DMS 273 (cell line): ENCODE results near the gene MRPL57.
"Not testable (repeated sequence)": the region's sequence is repeated elsewhere in the genome, so short reads cannot be mapped to it uniquely, and the experiment has no call there.

ENCODE experiments used
- DNase-seq: peaks from one replicate; lab custom pipeline; 2025; ENCODE audit not compliant: unreplicated experiment; lab: John Stamatoyannopoulos, UW

Gene MRPL57

DNA sequence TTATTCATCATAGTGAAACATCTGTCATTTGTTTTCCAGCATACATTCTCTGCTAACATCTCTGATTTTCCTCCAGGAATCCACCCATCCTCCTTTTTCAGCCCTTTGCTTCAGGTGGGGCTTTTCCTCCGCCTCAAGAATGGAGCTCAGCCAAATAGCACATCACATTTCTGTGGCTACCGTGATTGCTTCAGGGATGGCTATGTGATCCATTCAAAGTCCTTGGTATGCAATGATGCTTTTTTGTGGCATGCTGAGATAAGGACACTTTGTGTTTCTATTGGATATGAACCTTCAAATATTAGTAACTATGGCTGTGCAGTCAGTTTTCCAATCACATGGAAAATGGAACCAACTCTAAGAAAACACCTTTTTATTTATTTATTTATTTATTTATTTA lies 18.3 kb downstream of the MRPL57 start:
- DNase-seq: not testable (repeated sequence)

DNA sequence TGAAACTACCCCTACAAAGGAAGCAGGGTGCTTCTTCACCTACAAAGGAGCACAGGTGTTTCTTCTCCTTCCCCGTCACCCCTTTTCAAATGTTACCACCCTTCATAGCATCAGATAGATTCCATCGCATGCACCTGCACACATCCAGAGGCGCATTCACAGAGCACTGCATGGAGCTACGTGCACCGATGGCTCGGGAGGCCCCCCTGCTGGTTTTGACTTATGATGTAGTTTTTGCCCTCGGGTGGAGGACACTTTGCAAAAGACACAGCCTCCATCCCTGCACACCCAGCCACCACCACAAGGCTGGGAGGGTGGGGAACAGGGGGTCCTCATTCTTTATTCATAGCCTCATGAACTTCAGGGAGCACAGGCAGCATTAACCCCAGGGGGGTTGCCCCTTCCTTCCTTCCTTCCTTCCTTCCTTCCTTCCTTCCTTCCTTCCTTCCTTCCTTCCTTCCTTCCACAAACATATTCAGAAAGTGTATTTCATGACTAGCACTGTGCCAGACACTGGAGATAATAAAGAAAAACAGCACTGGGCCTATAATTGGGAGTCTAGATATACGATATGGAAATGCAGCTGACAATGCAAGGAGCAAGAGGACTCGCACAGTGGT lies 21.3 kb downstream of the MRPL57 start:
- DNase-seq: not testable (repeated sequence)

DNA sequence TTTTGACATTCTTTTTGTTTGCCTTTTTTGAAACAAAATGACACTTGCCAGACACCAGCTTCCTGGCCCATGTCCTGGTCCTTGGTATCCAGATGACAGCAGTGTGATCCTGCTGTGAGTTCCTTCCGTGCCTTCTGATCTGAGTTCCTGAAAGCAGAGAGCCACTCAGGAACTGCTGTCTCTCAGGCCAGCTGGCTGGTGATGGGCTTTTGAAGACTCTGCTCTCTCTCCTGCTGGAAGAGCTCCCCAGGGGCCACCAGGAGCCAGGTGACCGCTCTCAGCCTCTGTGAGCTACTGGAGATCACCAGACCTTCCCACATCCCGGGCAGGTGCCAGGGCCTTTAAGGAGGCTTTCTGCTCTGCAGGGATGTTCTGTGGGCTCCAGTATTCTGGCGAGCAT lies 21.9 kb downstream of the MRPL57 start:
- DNase-seq: not testable (repeated sequence)

DNA sequence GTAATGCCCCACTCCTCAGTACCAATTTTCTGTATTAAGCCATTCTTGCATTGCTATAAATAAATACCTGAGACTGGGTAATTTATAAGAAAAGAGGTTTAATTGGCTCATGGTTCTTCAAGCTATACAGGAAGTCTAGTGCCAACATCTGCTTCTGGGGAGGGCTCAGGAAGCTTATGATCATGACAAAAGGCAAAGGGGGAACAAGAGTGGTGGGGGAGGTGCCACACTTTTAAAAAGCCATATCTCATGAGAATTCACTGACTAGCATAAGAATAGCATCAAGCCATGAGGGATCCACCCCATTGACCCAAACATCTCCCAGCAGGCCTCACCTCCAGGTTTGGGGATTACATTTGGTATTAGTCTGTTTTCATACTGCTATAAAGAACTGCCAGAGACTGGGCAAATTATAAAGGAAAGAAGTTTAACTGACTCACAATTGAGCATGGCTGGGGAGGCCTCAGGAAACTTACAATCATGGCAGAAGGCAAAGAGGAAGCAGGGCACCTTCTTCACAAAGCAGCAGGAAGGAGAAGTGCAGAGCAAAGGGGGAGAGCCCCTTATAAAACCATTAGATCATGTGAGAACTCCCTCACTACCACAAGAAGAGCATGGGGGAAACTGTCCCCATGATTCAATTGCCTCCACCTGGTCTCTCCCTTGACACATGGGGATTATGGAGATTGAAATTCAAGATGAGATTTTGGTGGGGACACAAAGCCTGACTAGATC lies 25.2 kb downstream of the MRPL57 start:
- not testable (repeated sequence) for DNase-seq

DNA sequence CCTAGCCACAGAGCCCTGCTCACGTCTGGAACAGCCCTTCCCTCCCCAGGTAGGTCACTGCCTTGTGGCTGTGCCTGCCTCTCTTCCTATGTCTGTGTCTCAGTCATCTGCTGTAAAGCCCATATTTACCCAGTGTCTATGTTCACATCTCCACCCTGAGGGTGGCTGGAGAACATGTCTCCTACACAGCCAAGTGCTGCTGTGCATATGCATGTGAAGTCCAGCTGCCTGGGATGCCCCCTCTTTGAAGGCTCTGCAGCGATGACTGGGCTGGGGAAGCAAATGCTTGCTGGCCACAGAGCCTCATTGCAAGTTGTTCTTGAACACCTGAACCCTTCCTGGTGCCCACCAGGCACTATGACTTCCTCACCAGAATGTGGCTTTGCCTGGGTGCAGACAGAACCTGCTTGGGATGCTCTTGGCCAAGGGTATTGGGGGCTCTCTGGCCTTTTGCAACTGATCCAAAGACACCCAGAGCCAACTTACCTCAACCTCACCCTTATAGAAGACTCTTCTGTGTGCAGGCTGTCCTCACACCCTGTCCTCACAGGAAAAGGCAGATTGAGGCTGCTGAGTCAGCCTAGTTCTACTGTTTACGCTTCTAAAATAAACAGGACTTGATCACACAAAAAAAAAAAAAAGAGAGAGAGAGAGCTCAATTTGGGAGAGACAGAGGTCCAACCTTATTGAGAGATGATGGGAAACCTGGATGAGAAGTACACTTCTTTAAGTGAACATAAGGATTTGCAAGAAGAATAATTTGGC lies 26.5 kb downstream of the MRPL57 start:
- DNase-seq: no peak

DNA sequence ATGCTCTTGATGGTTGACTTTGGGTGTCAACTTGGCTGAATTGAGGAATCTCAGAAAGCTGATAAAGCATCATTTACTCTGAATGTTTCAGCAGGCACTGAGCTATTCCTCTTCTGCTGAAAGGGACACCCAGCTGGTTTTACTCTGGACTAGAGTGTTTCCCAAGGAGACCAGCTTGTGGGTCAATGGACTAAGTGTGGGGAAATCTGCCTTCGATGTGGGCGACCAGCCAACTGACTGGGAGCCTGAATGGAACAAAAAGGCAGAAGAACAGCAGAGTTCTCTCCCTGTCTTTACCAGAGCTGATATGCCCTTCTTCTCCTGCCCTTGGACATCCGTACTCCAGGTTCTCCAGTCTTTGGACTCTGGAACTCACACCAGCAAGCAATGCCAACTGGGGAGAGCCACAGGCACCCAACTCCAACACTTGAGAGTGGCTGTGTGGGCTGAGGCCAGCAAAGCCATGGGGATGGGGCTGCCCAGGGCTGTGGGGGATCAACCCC lies 32.2 kb downstream of the MRPL57 start:
- DNase-seq: no peak

DNA sequence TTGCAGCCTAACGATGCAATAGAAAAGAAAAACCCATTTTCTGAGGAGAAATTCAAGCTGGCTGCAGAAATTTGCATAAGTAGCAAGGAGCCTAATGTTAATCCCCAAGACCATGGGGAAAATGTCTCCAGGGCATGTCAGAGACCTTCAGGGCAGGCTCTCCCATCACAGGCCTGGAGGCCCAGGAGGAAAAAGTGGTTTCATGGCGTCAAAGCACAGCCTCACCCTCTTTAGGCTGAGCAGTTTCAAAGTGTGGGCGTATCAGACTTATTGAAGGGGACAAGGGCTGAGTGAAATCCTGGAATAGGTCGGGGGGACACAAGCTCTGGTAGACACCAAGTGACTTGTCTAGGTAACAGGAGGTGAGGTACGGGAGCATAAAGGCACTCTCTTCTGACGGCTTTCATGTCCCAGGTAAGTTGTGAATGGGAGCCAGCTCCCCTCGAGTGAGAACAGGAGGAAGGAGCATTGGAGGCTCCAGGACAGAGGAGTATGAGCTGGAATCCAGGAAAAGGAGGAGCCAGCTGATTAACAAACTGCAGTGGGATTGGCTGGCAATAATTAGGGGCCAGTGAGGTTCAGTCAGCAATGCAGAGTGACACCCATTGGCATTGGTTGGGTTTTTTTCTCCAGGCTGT lies 35.8 kb downstream of the MRPL57 start:
- no peak for DNase-seq

DNA sequence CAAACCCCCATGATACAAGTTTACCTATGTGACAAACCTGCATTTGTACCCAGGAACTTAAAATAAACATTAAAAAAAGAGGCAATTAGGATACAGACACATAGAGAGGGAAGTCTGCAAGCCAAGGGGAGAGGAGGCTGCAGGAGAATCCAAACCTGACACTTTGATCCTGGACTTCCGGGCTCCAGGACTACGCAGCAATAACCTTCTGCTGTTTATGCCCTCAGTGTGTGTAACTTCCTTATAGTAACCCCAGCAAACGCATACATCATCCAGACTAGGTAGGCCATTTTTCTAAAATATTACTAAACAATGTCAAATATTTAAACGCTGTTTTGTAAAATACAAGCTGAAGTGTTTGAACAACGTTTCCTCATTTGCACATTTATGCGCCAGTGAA lies 39.0 kb downstream of the MRPL57 start:
- DNase-seq: not testable (repeated sequence)

DNA sequence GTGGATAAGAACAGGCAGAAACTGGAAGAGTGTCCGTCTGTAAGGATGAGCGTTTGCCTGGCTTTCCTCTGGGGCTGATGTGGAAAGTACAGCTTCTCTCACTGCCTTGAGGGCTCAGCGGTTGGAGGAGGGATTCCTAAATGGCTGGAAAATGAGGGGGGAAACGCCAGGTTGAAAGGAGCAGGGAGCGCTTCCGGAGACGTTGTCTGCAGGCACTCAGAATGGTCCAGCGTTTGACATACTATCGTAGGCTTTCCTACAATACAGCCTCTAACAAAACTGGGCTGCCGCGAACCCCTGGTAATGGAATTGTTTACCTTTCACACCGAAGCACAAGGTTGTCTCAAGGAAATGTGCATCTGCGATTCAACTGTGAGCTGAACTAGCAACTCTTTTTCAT lies 39.9 kb downstream of the MRPL57 start:
- DNase-seq: no peak

DNA sequence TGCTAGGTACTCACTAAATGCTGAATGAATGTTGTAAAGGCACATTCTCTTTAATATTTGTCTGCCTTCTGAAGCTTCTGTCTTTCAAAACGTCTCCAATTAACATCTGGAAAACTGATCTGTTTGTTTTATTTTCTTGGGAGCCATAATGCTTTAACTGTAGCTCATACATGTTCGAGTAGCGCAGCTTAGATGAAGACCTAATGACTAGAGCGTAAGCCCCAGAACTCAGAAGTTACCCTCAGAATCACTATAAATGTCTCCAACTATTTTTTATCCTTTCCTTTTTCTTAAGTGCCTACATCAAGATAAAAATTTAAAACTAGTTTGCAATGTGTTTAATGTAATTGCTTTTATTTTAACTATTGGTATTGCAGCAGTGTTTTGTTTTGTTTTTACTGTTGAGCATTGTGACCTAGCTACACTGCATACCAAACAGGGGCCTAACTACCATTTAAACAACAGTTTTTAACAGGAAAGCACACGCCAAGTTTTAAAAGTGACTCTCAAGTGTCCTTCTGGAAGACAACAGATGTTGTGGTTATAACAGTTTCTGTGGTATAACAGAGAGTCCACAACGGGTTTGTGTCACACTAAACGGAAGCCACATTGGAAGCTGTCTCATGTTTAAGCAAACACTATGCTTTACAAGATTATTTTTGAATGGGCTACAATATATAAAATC lies 42.0 kb downstream of the MRPL57 start:
- peak; percentile 12 for DNase-seq

DNA sequence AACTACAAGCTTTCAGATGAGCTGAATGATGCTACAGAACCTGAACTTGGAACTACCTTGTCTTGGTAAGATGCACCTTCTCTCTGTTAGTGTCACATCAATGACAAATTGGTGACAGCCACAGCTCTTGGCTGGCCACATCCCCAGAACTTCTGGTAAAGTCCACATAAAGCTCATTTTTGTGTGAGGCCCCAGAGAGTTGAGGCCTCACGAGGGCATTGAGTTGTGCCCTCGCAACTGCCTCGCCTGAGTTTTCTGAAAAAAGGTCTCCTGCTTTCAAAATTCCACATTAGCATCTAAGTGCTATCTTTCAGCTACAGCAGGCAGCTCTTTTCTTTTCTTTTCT lies 42.6 kb downstream of the MRPL57 start:
- no peak for DNase-seq

DNA sequence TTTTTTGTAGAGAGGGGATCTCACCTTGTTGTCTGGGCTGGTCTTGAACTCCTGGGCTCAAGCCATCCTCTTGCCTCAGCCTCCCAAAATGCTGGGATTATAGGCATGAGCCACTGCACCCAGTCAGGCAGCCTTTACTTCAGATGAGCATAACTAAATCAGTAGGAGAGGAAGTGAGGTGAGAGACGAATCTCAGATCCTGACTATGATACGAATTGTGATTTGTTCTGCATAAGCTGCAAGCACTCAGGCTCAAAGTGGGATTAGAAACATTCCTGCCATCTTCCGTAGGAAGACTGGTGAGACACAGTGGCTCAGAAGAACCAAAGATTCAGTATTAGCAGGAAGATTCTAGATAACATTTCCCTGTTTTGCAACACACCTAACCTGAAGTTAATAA lies 43.3 kb downstream of the MRPL57 start:
- DNase-seq: not testable (repeated sequence)

DNA sequence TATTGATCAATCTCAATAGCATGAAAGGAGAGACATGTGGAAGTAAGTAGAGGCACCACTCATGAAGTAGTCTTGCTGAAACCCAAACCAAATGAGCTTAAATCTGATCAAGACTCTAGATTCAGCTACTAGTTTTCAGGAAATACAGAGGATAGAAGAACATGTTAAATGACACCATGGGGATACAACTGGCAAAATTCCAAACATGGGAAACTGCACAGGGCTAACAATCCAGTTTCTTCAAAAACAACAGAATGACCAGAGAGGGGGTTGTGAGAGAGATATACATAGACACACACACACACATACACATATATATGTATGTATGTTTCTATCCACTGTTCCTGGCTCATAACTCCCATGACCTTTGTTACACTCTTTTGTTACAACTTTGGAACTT lies 44.8 kb downstream of the MRPL57 start:
- DNase-seq: no peak

DNA sequence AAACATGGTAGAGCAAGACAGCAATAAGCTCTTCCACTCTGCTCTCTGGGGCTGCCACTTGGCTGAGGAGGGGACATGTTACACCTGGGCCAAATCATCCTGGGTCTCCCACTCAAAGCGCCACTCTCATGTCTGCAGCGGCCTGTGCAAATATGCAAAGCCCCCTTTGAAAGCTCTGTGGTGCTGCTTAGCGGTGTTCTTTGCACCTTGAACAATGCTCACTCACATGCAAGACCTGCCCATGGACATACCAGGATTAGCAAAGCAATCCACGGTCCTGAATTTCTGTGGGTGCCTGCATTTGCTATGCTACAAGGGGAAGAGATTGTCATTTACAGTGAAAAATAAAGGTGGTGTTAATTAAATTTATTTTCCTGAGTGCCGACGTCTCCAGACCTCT lies 48.6 kb downstream of the MRPL57 start:
- DNase-seq: no peak

DNA sequence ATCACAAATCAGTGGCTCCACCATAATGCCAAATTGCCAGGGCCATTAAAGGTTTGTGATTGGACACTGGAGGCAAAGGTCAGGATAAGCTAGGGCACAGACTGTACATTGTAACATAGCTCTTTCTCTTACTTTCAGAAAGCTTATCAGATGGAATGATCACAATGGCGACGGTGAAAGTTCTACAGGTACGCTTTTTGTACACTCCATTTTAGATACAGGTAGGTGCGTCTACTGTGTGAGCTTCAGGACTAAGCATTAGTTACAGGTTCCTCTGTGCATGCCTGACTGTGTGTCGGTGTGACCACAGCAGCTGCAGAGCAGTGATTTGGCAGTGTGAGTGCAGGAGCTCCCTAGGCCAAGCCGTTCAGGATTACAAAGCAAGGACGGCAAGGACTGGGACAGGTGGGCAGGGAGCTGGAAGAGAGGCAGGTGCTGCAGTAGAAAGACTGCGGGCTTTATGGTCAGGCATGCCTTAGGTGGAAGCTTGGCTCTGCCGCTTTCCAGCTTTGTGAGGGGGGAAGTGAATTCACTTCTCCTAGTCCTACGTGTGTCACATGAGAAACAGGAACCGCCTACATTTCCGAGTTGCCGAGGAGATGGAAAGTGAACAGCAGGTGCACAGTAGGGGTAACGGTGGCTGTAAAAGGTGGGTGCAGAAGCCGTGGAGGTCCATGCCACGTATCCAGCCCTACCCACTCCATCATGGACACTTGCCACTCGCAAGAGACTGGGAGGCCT lies 49.6 kb downstream of the MRPL57 start:
- no peak for DNase-seq

DNA sequence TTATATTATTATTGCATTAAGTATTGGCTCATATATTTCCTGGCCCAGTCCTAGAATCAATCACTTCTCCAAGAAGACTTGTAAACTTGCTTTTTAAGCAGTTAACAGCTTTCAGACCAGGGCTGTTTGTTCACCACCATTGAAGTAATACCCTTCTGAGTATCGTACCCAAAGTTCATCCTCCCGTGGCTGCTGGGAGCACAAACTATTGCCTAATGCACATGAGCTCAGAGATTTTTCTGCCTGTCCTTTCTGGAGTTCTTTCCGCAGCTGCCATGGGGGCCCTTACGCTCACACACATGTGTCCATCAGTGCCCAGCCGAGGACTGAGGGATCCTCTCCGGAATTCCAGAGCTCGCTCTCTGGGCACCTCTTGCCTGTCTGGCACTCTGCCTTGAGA lies 51.5 kb downstream of the MRPL57 start:
- DNase-seq: no peak
